HG03039 (cell line): Measurements from ENCODE around the gene ATXN3.

Experiments
- ATAC-seq: cut with Tn5 transposase; IDR thresholded peaks from one replicate; pipeline ENCODE4 v1.9.1; 2021; ENCODE audit warnings: mild to moderate bottlenecking, moderate library complexity; ENCODE audit not compliant: unreplicated experiment

The ATXN3 gene

DNA sequence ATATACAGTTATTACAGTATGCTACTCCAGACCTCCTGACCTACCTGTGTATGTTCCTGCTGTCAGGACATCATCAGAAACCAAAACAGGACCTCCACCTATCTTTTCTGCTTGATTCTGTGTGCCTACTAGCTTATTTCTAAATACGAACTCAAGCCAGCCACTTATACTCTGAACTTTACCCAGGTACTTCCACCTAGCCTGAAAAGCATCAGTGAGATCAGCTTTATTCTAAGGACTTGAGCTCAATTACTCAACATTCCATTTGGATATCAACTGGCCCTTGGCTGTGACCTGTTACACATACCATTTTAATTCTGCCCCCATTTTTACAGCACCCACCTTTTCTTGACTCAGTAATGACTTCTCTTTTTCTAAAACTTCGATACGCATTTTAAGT lies 95.7 kb downstream of the ATXN3 start:
- no peak for ATAC-seq

- ATAC-seq, result no peak
Observed at GRCh38 chr14:92009604-92010003, 96.8 kb downstream of the ATXN3 start.
